Ishikawa (cell line): Measurements from ENCODE around the gene ZNF408.

Experiments used
- CEBPB ChIP-seq: IDR thresholded peaks from 2 replicates; pipeline ENCODE4 v1.6.1; 2012
- CREB1 ChIP-seq: IDR thresholded peaks from 2 replicates; pipeline ENCODE4 v1.6.1; 2012; ENCODE audit warnings: low read depth
- EGR1 ChIP-seq: IDR thresholded peaks from 2 replicates; pipeline ENCODE4 v1.6.1; 2012
- EP300 ChIP-seq: IDR thresholded peaks from 2 replicates; pipeline ENCODE4 v1.6.1; 2012; ENCODE audit warnings: borderline replicate concordance
- FOXM1 ChIP-seq: IDR thresholded peaks from 2 replicates; pipeline ENCODE4 v1.6.1; 2012; ENCODE audit warnings: low read depth, borderline replicate concordance
- MAX ChIP-seq: IDR thresholded peaks from 2 replicates; pipeline ENCODE4 v1.6.1; 2012
- NFIC ChIP-seq: IDR thresholded peaks from 2 replicates; pipeline ENCODE4 v1.6.1; 2012
- RAD21 ChIP-seq: IDR thresholded peaks from 2 replicates; pipeline ENCODE4 v1.6.1; 2012; ENCODE audit warnings: low read depth
- REST ChIP-seq: IDR thresholded peaks from 2 replicates; pipeline ENCODE4 v1.6.1; 2012; ENCODE audit warnings: low read depth, mild to moderate bottlenecking
- TAF1 ChIP-seq: IDR thresholded peaks from 2 replicates; pipeline ENCODE4 v1.6.1; 2012; ENCODE audit warnings: low read depth, mild to moderate bottlenecking
- TCF12 ChIP-seq: IDR thresholded peaks from 2 replicates; pipeline ENCODE4 v1.6.1; 2012; ENCODE audit warnings: low read depth
- TEAD4 ChIP-seq: IDR thresholded peaks from 2 replicates; pipeline ENCODE4 v1.6.1; 2012
- YY1 ChIP-seq: IDR thresholded peaks from 2 replicates; pipeline ENCODE4 v1.6.1; 2012; ENCODE audit warnings: low read depth
- ZBTB7A ChIP-seq: IDR thresholded peaks from 2 replicates; pipeline ENCODE4 v1.6.1; 2012; ENCODE audit warnings: low read depth
- TF ChIP-seq, protein P1 (sequence below): IDR thresholded peaks from 2 replicates; pipeline ENCODE4 v1.6.1; 2012

The ZNF408 gene

DNA sequence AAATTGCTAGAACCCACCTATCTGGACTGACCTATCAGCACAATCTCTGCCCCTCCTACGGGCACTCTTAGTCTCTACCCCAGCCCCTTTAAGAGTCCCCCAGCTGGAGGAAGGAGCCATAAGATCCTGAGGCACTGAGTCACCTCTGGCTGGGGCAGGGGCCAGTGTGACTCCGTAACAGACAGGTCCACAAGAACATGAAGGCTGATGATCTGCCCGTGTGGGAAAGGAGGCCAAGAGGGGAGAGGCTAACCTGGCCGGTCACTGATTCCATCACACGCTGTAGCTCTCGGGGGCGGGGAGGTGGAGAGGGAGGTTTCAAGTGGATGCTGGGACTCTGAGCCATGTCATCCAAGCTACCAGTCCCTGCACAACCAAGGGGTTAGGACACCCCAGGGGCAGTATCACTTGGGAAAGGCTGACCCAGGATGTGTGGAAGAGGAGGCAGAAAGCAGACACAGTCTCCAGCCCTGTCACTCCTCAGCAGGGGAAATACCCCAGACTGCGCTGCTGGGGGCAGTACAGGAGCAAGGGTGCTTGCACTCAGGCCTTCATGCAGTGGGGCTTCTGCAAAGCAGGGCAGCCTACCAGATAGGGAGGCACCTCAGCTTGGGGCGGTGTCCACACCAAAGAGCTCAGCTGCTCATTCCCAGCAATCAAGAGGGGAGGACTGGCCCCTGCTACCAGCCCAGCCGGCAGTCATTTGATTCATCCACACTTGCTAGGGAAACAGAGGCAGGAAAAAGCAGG, 22.7 kb upstream of the ZNF408 start:
- TF ChIP-seq CEBPB (no peak), NFIC (no peak), CREB1 (no peak), TAF1 (no peak), TCF12 (no peak), MAX (no peak), RAD21 (no peak), REST (no peak), EGR1 (no peak)
- TF ChIP-seq, protein P1, sequence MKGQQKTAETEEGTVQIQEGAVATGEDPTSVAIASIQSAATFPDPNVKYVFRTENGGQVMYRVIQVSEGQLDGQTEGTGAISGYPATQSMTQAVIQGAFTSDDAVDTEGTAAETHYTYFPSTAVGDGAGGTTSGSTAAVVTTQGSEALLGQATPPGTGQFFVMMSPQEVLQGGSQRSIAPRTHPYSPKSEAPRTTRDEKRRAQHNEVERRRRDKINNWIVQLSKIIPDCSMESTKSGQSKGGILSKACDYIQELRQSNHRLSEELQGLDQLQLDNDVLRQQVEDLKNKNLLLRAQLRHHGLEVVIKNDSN = no peak

GRCh38 chr11:46678741-46679130, 22.1 kb upstream of the ZNF408 start:
- TF ChIP-seq YY1 (no peak), EGR1 (no peak), RAD21 (no peak)

DNA sequence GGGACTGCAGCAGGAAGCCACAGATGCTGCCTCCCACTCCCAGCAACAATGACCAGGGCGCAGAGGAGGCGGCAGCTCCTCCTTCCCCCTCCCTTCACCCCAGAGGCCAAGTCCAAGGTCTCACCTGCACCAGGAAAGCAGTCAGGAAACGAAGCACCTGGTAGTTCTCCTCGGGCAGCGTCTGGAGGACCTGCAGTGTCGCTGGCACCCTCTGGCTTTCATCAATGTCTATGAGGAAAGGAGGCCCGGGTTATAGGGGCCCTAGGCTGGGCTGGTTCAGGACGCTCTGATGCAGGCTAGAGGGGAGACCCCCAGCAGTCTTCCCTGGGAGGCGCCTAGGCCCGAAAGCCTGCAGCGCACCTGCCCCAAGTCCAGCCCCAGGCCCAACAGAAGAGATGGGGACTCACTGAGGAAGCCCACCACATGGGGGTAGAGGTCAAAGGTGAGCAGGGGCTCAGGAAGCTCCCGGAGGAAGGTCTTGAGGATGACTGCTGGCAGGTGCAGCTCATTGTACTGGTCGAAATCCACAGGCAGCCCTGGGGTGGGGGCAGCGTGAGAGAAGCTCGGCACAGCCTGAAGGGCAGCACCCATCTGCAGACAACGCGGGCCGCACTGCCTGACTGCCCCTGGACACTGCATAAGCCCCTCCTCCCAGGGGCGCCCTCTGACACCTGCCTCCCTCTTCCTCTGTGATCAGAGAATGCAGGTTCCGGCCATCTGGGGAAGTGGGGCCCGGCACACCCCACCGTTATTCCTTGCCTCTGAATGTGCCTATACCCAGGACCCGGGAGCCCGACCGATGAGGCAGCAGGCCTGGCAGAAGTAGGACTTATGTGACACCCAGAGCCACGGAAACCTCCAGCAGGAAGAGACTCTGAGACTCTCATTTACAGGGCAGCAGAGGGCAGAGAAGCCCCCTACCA, 21.3 kb upstream of the ZNF408 start:
- TF ChIP-seq ZBTB7A (no peak), EP300 (no peak), CREB1 (no peak), TCF12 (no peak), TEAD4 (no peak), REST (no peak), RAD21 (no peak), YY1 (no peak), FOXM1 (no peak), EGR1 (no peak), MAX (no peak)
- TF ChIP-seq, protein P1 = no peak

- TF ChIP-seq TEAD4 (no peak), ZBTB7A (no peak), CEBPB (no peak), CREB1 (no peak), TAF1 (no peak), MAX (no peak), EP300 (no peak), TCF12 (no peak), NFIC (no peak), RAD21 (no peak), FOXM1 (no peak), EGR1 (no peak), YY1 (no peak), REST (no peak)
- TF ChIP-seq, protein P1 = no peak
Measured at GRCh38 chr11:46680164-46680760, 20.6 kb upstream of the ZNF408 start.
